ENCODE data around the gene CYSRT1. TPM values are rescaled to one million over a fixed set of nuclear protein-coding genes. Genes with fewer than 3 reads are reported as not detected.

The CYSRT1 gene
- total RNA-seq, 1 experiment from 2014 or later, result 1.7 TPM

DNA sequence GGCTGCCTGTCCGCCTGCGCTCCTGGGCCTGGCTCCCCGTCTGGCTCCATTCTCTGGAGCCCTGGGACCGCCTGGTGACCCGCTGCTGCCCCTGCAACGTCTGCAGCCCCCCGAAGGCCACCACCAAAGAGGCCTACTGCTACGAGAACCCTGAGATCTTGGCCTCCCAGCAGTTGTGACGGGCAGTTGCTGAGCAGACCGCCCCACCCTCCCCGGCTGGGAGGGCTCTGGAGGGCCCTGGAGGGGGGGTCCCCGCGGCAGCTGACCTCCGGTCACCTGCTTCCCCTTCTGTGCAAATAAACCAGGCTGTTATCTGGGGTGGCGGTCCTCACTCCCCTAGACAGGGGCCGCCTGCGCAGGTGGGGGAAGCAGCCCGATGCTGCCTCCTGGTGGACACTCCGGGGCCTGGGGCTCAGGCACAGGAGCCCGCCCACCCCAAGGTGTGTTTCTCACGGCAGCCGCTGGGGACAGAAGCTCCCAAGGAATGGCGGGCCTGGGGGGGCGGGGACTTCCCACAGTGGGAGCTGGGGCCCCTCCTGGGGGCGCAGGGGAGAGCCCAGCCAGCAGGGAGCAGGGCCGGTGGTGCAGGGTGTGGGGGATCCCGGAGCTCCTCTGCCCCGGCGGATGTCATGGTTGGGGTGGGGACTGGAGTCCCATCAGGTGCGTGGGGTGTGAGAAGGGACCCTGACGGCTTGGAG lies 11.4 kb downstream of the CYSRT1 start:
- no peaks in the 10 kb centered on the region for H3K36me3 ChIP-seq (ENCODE audit: control insufficient read depth, insufficient read depth, low read length)
- Mint-ChIP-seq H3K9me3 (ENCODE audit: unreplicated experiment) (no peaks in the 10 kb centered on the region), H3K36me3 (ENCODE audit: insufficient read depth, unreplicated experiment) (peaks cover 30% of the 10 kb centered on the region), H3K27me3 (ENCODE audit: insufficient read depth, unreplicated experiment) (peaks cover 3% of the 10 kb centered on the region), H3K27ac (ENCODE audit: unreplicated experiment) (no peak overlapping the region), H3K4me1 (ENCODE audit: low read depth, unreplicated experiment) (peaks cover 13% of the 10 kb centered on the region), H3K4me3 (ENCODE audit: unreplicated experiment) (no peak overlapping the region)
- H3K4me1 ChIP-seq, result peaks cover 17% of the 10 kb centered on the region
- peak; percentile 91 to 93 for DNase-seq
- H3K9me3 ChIP-seq, result no peaks in the 10 kb centered on the region
- peak; percentile 98 for TF ChIP-seq CTCF (IDR thresholded peaks at IDR 0.05; ENCODE audit: insufficient read depth in 1 of 2, low read depth in 1 of 2, low read length in 1 of 2, severe bottlenecking in 1 of 2, unreplicated experiment in 1 of 2)
- intact Hi-C loops (cut with micrococcal nuclease; ENCODE audit: unreplicated experiment), result loop anchor here (1.0 to 5.0 kb wide), 2 partner anchors 9 to 34 kb away; partner anchors contain the start of genes RNF224 and TPRN
- no peak overlapping the region for H3K4me3 ChIP-seq (ENCODE audit: low read depth, low read length)
- BruUV-seq (replicated peaks), result no TSS peak
- ChIA-PET POLR2A (interaction anchor here (0.5 to 1.1 kb wide), 6 partner anchors 9 to 190 kb away, joined by 3 to 9 read pairs (median 4); partner anchors contain the start of gene RNF224), CTCF (interaction anchor here (0.5 to 1.4 kb wide), 44 partner anchors 9 to 436 kb away, joined by 3 to 27 read pairs (median 4); partner anchors contain the start of genes ANAPC2, ENTPD8, LRRC26 and MAN1B1)
- H3K27me3 ChIP-seq (replicated peaks; ENCODE audit: control insufficient read depth, insufficient read depth, low read length), result no peaks in the 10 kb centered on the region

DNA sequence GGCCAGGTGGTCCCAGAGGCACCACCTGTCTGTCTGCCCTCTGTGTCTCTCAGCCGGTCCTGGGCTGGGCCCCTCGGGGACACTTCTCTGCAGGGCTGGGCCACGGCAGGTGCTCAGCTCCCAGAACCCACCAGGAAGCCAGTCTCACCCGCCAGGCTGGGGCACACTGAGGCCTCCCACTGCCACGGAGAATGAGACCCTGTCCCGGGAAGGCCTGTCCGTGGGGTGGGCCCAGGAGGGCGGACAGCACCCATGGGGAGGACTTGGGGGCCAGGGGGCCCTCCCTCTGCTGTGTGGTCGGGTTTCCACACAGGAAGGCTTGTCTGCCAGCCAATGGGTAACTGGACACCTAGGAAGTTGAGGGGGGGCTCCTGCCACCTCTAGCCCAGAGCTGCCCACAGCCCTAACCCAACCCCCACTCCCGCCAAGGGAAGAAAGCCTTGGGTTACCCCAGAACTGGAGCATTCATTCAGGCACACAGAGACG lies 12.0 kb downstream of the CYSRT1 start:
- H3K4me3 Mint-ChIP-seq (ENCODE audit: unreplicated experiment), result no peak overlapping the region
- H3K36me3 ChIP-seq (ENCODE audit: control insufficient read depth, insufficient read depth, low read length), result no peaks in the 10 kb centered on the region
- no peak for DNase-seq
- ChIA-PET POLR2A (interaction anchor here (0.5 to 1.1 kb wide), 6 partner anchors 10 to 190 kb away, joined by 3 to 9 read pairs (median 4); partner anchors contain the start of gene RNF224), CTCF (interaction anchor here (0.5 to 1.5 kb wide), 43 partner anchors 10 to 437 kb away, joined by 3 to 27 read pairs (median 4); partner anchors contain the start of genes ANAPC2, ENTPD8, LRRC26 and MAN1B1)
- H3K27ac Mint-ChIP-seq (ENCODE audit: unreplicated experiment), result no peak overlapping the region
- no peak overlapping the region for H3K4me3 ChIP-seq (ENCODE audit: low read depth, low read length)
- no peaks in the 10 kb centered on the region for H3K27me3 ChIP-seq (replicated peaks; ENCODE audit: control insufficient read depth, insufficient read depth, low read length)
- no peak for TF ChIP-seq CTCF (IDR thresholded peaks at IDR 0.05; ENCODE audit: insufficient read depth in 1 of 2, low read depth in 1 of 2, low read length in 1 of 2, severe bottlenecking in 1 of 2, unreplicated experiment in 1 of 2)
- H3K36me3 Mint-ChIP-seq (ENCODE audit: insufficient read depth, unreplicated experiment), result peaks cover 36% of the 10 kb centered on the region
- no peaks in the 10 kb centered on the region for H3K9me3 Mint-ChIP-seq (ENCODE audit: unreplicated experiment)
- BruUV-seq (replicated peaks), result no TSS peak
- intact Hi-C loops (cut with micrococcal nuclease; ENCODE audit: unreplicated experiment), result loop anchor here (1.0 to 5.0 kb wide), 2 partner anchors 10 to 35 kb away; partner anchors contain the start of genes RNF224 and TPRN
- peaks cover 13% of the 10 kb centered on the region for H3K4me1 Mint-ChIP-seq (ENCODE audit: low read depth, unreplicated experiment)
- H3K4me1 ChIP-seq, result peaks cover 17% of the 10 kb centered on the region
- H3K9me3 ChIP-seq, result no peaks in the 10 kb centered on the region
- peaks cover 3% of the 10 kb centered on the region for H3K27me3 Mint-ChIP-seq (ENCODE audit: insufficient read depth, unreplicated experiment)
